Breast epithelium (tissue), 4 donors: Measurements from ENCODE around the gene AP3S1. TPM values are rescaled to one million over a fixed set of nuclear protein-coding genes. Genes with fewer than 3 reads are reported as not detected.
A peak's percentile ranks its signal among the peaks of the same experiment; 100 is the strongest.

Experiments
- DNase-seq, 2 donors: peaks; one replicate each; pipeline ENCODE4 v3.0.0-alpha.2; 2019; ENCODE audit warnings: low spot score in 2 of 2
- H3K27ac ChIP-seq, 2 donors: fragments of 200-600 bp; sonication (generic) in 1 of 2; one replicate each; pipeline ENCODE4 v1.5.1; 2016 to 2019; ENCODE audit warnings: mild to moderate bottlenecking in 1 of 2
- H3K27me3 ChIP-seq, 2 donors: fragments of 200-600 bp; sonication (generic) in 1 of 2; one replicate each; pipeline versions ENCODE4 v1.5.1 to v1.6.0; 2017 to 2019; ENCODE audit warnings: control low read depth in 1 of 2, mild to moderate bottlenecking in 1 of 2
- H3K36me3 ChIP-seq: fragments of 200-600 bp; one replicate; pipeline ENCODE4 v1.5.1; 2019
- H3K4me1 ChIP-seq, 2 donors: fragments of 200-600 bp; sonication (generic); one replicate each; pipeline ENCODE4 v1.5.1; 2016 to 2019; ENCODE audit warnings: control low read depth in 1 of 2
- H3K4me3 ChIP-seq, 3 donors: fragments of 200-600 bp; sonication (generic); 1 replicate in 2 of 3; 2 replicates in 1 of 3; pipeline ENCODE4 v1.5.1; 2016 to 2019; ENCODE audit warnings: mild to moderate bottlenecking in 3 of 3, moderate library complexity in 2 of 3
- H3K9me3 ChIP-seq, 2 donors: fragments of 200-600 bp; sonication (generic) in 1 of 2; one replicate each; pipeline ENCODE4 v1.5.1; 2016 to 2019; ENCODE audit warnings: control low read depth in 1 of 2
- CTCF ChIP-seq, 3 donors: fragments of 450-650 bp; IDR thresholded peaks; one replicate each; pipeline ENCODE4 v1.5.1; 2016 to 2017; ENCODE audit warnings: antibody characterized with exemption in 3 of 3, mild to moderate bottlenecking in 3 of 3, moderate library complexity in 3 of 3
- POLR2A ChIP-seq: fragments of 450-650 bp; IDR thresholded peaks from one replicate; pipeline ENCODE4 v1.6.1; 2016; ENCODE audit warnings: antibody characterized with exemption, mild to moderate bottlenecking, moderate library complexity
- POLR2AphosphoS5 ChIP-seq, 3 donors: sonication (generic); formaldehyde crosslinking; IDR thresholded peaks; one replicate each; pipeline ENCODE4 v1.6.1; 2017; ENCODE audit warnings: antibody characterized with exemption in 3 of 3
- intact Hi-C: fragments of 100-400 bp; cut with DNase I; formaldehyde crosslinking; loops from one replicate; pipeline ENCODE4 v1.15.1; 2023; ENCODE audit warnings: low total_unique reads
- total RNA-seq, 3 donors: library from RNA; depleted of rRNA; stranded (reverse); fragments of >200 nt; gene quantifications; one replicate each; pipeline ENCODE4 v1.1.0, GENCODE V29; 2016

Gene AP3S1
- total RNA-seq, 3 donors from 2014 or later, result 74.7 to 93.7 (median 89.9) TPM

GRCh38 chr5:115954144-115954543 is 112.4 kb downstream of the AP3S1 start:
- DNase-seq, result no peak
- no peaks in the 10 kb centered on the region for H3K4me1 ChIP-seq
- no peak overlapping the region for H3K4me3 ChIP-seq
- H3K9me3 ChIP-seq, result no peaks in the 10 kb centered on the region
- peaks cover 0 to 19% of the 10 kb centered on the region in 2 donors for H3K27me3 ChIP-seq
- TF ChIP-seq POLR2A (no peak), CTCF (IDR thresholded peaks at IDR 0.05) (no peak), POLR2AphosphoS5 (IDR thresholded peaks at IDR 0.05) (no peak)
- no peak overlapping the region for H3K27ac ChIP-seq
- no peaks in the 10 kb centered on the region for H3K36me3 ChIP-seq
- intact Hi-C loops, result no loop called here

GRCh38 chr5:115956957-115957356 is 115.2 kb downstream of the AP3S1 start:
- Histone ChIP-seq H3K27me3 (peaks cover 0 to 43% of the 10 kb centered on the region in 2 donors), H3K9me3 (no peaks in the 10 kb centered on the region), H3K27ac (no peak overlapping the region), H3K4me3 (no peak overlapping the region), H3K36me3 (no peaks in the 10 kb centered on the region), H3K4me1 (peaks cover 0 to 7% of the 10 kb centered on the region in 2 donors)
- intact Hi-C loops, result no loop called here
- TF ChIP-seq POLR2AphosphoS5 (IDR thresholded peaks at IDR 0.05) (no peak), CTCF (IDR thresholded peaks at IDR 0.05) (no peak), POLR2A (no peak)
- DNase-seq, result no peak

GRCh38 chr5:115961381-115962238 is 119.9 kb downstream of the AP3S1 start:
- H3K4me1 ChIP-seq, result peaks cover 0 to 13% of the 10 kb centered on the region in 2 donors
- peaks cover 2 to 60% of the 10 kb centered on the region in 2 donors for H3K27me3 ChIP-seq
- intact Hi-C loops, result no loop called here
- H3K27ac ChIP-seq, result no peak overlapping the region
- no peaks in the 10 kb centered on the region for H3K36me3 ChIP-seq
- no peak for DNase-seq
- no peaks in the 10 kb centered on the region for H3K9me3 ChIP-seq
- TF ChIP-seq POLR2A, result no peak
- TF ChIP-seq CTCF (IDR thresholded peaks at IDR 0.05), result no peak
- TF ChIP-seq POLR2AphosphoS5 (IDR thresholded peaks at IDR 0.05), result no peak
- H3K4me3 ChIP-seq, result peak overlapping the region in 2 of 3 donors; percentile 36 to 63

GRCh38 chr5:115962239-115962564 is 120.5 kb downstream of the AP3S1 start, which contains the start of gene LVRN:
Gene LVRN (plus strand): TSS chr5:115962475. CDS start chr5:115962618, 143 bp downstream.
- H3K27me3 ChIP-seq, result peaks cover 2 to 59% of the 10 kb centered on the region in 2 donors
- no peak for DNase-seq
- H3K36me3 ChIP-seq, result no peaks in the 10 kb centered on the region
- peak within 1 kb of the TSS; percentile 35 to 63 (median 36) for H3K4me3 ChIP-seq
- no peak for TF ChIP-seq CTCF (IDR thresholded peaks at IDR 0.05)
- no peak within 1 kb of the TSS for H3K27ac ChIP-seq
- intact Hi-C loops, result no loop called here
- no peaks in the 10 kb centered on the region for H3K9me3 ChIP-seq
- peaks cover 0 to 13% of the 10 kb centered on the region in 2 donors for H3K4me1 ChIP-seq

- Histone ChIP-seq H3K36me3 (no peaks in the 10 kb centered on the region), H3K27ac (no peak overlapping the region), H3K4me1 (peaks cover 0 to 13% of the 10 kb centered on the region in 2 donors), H3K27me3 (peaks cover 2 to 55% of the 10 kb centered on the region in 2 donors), H3K9me3 (no peaks in the 10 kb centered on the region), H3K4me3 (peak overlapping the region; percentile 35 to 63 (median 36))
- no peak for DNase-seq
- intact Hi-C loops, result no loop called here
- TF ChIP-seq POLR2A (no peak), CTCF (IDR thresholded peaks at IDR 0.05) (no peak), POLR2AphosphoS5 (IDR thresholded peaks at IDR 0.05) (no peak)
Observed at GRCh38 chr5:115962565-115963402, 121.0 kb downstream of the AP3S1 start.
